ENCODE measurements around the gene PROCA1. TPM values are rescaled to one million over a fixed set of nuclear protein-coding genes. Genes with fewer than 3 reads are reported as not detected.
A peak's percentile ranks its signal among the peaks of the same experiment; 100 is the strongest.

Gene PROCA1
- polyA plus RNA-seq, 3 donors, result 0.31 to 8.9 (median 0.78) TPM

GRCh38 chr17:28744972-28745785, 33.5 kb upstream of the PROCA1 start:
- peak overlapping the region; percentile 2 to 82 (median 28) for H3K4me3 ChIP-seq (replicated peaks in 1 of 3; ENCODE audit: low read depth in 2 of 3, low read length in 3 of 3)
- no peak for TF ChIP-seq CTCF (IDR thresholded peaks at IDR 0.05)
- Mint-ChIP-seq H3K27ac (peak overlapping the region in 5 of 7 donors; percentile 8 to 81 (median 69)), H3K27me3 (ENCODE audit: low read depth in 3 of 3) (peaks cover 8 to 30% (median 27%) of the 10 kb centered on the region in 3 donors), H3K36me3 (peaks cover 9 to 10% of the 10 kb centered on the region in 2 donors), H3K9me3 (peaks cover 0 to 5% (median 0%) of the 10 kb centered on the region in 7 donors), H3K4me3 (peak overlapping the region; percentile 76 to 84), H3K4me1 (peaks cover 35% of the 10 kb centered on the region)
- H3K36me3 ChIP-seq (replicated peaks in 1 of 2; ENCODE audit: control insufficient read depth in 1 of 2, insufficient read depth in 2 of 2, low read length in 2 of 2), result no peaks in the 10 kb centered on the region
- H2AFZ ChIP-seq (ENCODE audit: insufficient read depth, low read depth, low read length, poor library complexity, severe bottlenecking), result no peak overlapping the region
- H3K27me3 ChIP-seq (ENCODE audit: control insufficient read depth in 2 of 2, insufficient read depth in 2 of 2, low read length in 2 of 2), result peaks cover 4 to 15% of the 10 kb centered on the region in 2 donors
- peak in 1 of 3 donors; percentile 24 for DNase-seq
- H3K27ac ChIP-seq (ENCODE audit: low read depth in 1 of 2, low read length in 2 of 2), result no peak overlapping the region
- H3K4me2 ChIP-seq (replicated peaks; ENCODE audit: extremely low read depth, low read length, poor library complexity, severe bottlenecking), result peak overlapping the region; percentile 90
- H3K79me2 ChIP-seq (ENCODE audit: insufficient read depth, low read length), result no peaks in the 10 kb centered on the region
- no peaks in the 10 kb centered on the region for H3K9me3 ChIP-seq (replicated peaks in 1 of 2; ENCODE audit: control insufficient read depth in 1 of 2, insufficient read depth in 1 of 2, low read length in 2 of 2)
- H4K20me1 ChIP-seq (ENCODE audit: insufficient read depth, low read length), result peaks cover 13% of the 10 kb centered on the region
- intact Hi-C loops (cut with micrococcal nuclease), result loop anchor here in 1 of 2 donors (2.0 to 10.0 kb wide), 2 partner anchors 16 to 210 kb away; partner anchors contain the start of genes NEK8 and PHF12
- 2% methylated on average over 26 of the region's 31 CpGs for WGBS (ENCODE audit: insufficient coverage)
- peak overlapping the region; percentile 36 for H3K9ac ChIP-seq (ENCODE audit: insufficient read depth, low read length, poor library complexity, severe bottlenecking)
- H3K4me1 ChIP-seq (ENCODE audit: control insufficient read depth in 1 of 2, insufficient read depth in 2 of 2, low read length in 2 of 2), result peaks cover 49 to 51% of the 10 kb centered on the region in 2 donors

GRCh38 chr17:28744104-28744971, 32.6 kb upstream of the PROCA1 start:
- TF ChIP-seq CTCF (IDR thresholded peaks at IDR 0.05), result no peak
- DNase-seq, result peak in 1 of 3 donors; percentile 57
- intact Hi-C loops (cut with micrococcal nuclease), result loop anchor here in 1 of 2 donors (2.0 to 10.0 kb wide), 2 partner anchors 16 to 210 kb away; partner anchors contain the start of genes NEK8 and PHF12
- no peak overlapping the region for H2AFZ ChIP-seq (ENCODE audit: insufficient read depth, low read depth, low read length, poor library complexity, severe bottlenecking)
- H3K9ac ChIP-seq (ENCODE audit: insufficient read depth, low read length, poor library complexity, severe bottlenecking), result peak overlapping the region; percentile 59
- H3K4me3 Mint-ChIP-seq, result peak overlapping the region; percentile 76 to 84
- H3K36me3 ChIP-seq (replicated peaks in 1 of 2; ENCODE audit: control insufficient read depth in 1 of 2, insufficient read depth in 2 of 2, low read length in 2 of 2), result no peaks in the 10 kb centered on the region
- H4K20me1 ChIP-seq (ENCODE audit: insufficient read depth, low read length), result peaks cover 13% of the 10 kb centered on the region
- H3K27me3 ChIP-seq (ENCODE audit: control insufficient read depth in 2 of 2, insufficient read depth in 2 of 2, low read length in 2 of 2), result peaks cover 4 to 15% of the 10 kb centered on the region in 2 donors
- peak overlapping the region; percentile 90 for H3K4me2 ChIP-seq (replicated peaks; ENCODE audit: extremely low read depth, low read length, poor library complexity, severe bottlenecking)
- peak overlapping the region in 5 of 7 donors; percentile 8 to 81 (median 69) for H3K27ac Mint-ChIP-seq
- H3K36me3 Mint-ChIP-seq, result peaks cover 12 to 13% of the 10 kb centered on the region in 2 donors
- 1% methylated on average over 57 of the region's 61 CpGs for WGBS (ENCODE audit: insufficient coverage)
- H3K27me3 Mint-ChIP-seq (ENCODE audit: low read depth in 3 of 3), result peaks cover 8 to 34% (median 32%) of the 10 kb centered on the region in 3 donors
- peaks cover 49 to 51% of the 10 kb centered on the region in 2 donors for H3K4me1 ChIP-seq (ENCODE audit: control insufficient read depth in 1 of 2, insufficient read depth in 2 of 2, low read length in 2 of 2)
- no peaks in the 10 kb centered on the region for H3K79me2 ChIP-seq (ENCODE audit: insufficient read depth, low read length)
- peak overlapping the region; percentile 15 to 82 (median 28) for H3K4me3 ChIP-seq (replicated peaks in 1 of 3; ENCODE audit: low read depth in 2 of 3, low read length in 3 of 3)
- peaks cover 0 to 5% (median 0%) of the 10 kb centered on the region in 7 donors for H3K9me3 Mint-ChIP-seq
- H3K9me3 ChIP-seq (replicated peaks in 1 of 2; ENCODE audit: control insufficient read depth in 1 of 2, insufficient read depth in 1 of 2, low read length in 2 of 2), result no peaks in the 10 kb centered on the region
- H3K27ac ChIP-seq (ENCODE audit: low read depth in 1 of 2, low read length in 2 of 2), result no peak overlapping the region
- peaks cover 35% of the 10 kb centered on the region for H3K4me1 Mint-ChIP-seq

Measured in CD14-positive monocyte (primary cell).